ENCODE results near the gene NRG2.

DNA sequence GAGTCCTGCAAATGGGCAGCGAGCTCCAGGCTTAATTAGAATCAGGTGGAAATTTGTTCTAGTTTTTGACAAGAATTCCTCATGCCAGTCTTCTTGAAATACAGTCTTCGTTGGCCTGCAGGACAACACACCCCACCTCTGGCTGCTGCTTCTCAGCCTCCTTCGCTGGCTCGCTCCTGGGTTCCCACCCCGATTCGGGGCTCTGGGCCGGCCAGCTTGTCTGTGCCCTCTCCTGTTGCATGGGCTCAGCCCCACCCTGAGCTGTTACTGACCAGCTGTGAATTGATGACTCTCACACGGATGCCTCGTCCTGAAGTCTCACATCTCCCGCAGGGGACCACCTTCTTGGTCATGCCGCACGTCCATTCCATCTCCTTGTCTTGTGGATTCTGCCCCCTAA lies 226.5 kb downstream of the NRG2 start:
- TF ChIP-seq, protein P1, sequence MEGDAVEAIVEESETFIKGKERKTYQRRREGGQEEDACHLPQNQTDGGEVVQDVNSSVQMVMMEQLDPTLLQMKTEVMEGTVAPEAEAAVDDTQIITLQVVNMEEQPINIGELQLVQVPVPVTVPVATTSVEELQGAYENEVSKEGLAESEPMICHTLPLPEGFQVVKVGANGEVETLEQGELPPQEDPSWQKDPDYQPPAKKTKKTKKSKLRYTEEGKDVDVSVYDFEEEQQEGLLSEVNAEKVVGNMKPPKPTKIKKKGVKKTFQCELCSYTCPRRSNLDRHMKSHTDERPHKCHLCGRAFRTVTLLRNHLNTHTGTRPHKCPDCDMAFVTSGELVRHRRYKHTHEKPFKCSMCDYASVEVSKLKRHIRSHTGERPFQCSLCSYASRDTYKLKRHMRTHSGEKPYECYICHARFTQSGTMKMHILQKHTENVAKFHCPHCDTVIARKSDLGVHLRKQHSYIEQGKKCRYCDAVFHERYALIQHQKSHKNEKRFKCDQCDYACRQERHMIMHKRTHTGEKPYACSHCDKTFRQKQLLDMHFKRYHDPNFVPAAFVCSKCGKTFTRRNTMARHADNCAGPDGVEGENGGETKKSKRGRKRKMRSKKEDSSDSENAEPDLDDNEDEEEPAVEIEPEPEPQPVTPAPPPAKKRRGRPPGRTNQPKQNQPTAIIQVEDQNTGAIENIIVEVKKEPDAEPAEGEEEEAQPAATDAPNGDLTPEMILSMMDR (IDR thresholded peaks at IDR 0.05; ENCODE audit: low read depth, low read length), result no peak
- no peak for TF ChIP-seq POLR2A (IDR thresholded peaks at IDR 0.05; ENCODE audit: extremely low read depth, insufficient read length)
- TF ChIP-seq, protein P2, sequence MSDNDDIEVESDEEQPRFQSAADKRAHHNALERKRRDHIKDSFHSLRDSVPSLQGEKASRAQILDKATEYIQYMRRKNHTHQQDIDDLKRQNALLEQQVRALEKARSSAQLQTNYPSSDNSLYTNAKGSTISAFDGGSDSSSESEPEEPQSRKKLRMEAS (IDR thresholded peaks at IDR 0.05; ENCODE audit: low read depth, low read length), result no peak

Measured in NB4 (cell line).